ENCODE data around the gene WDR36. TPM values are rescaled to one million over a fixed set of nuclear protein-coding genes. Genes with fewer than 3 reads are reported as not detected.

The WDR36 gene
- total RNA-seq, 1 experiment from 2014 or later, result 53.6 TPM

GRCh38 chr5:111169269-111169668, 77.1 kb downstream of the WDR36 start:
- Histone ChIP-seq H3K4me2 (ENCODE audit: low read length) (no peak overlapping the region), H3K79me2 (ENCODE audit: insufficient read depth, low read length) (no peaks in the 10 kb centered on the region), H3K4me3 (replicated peaks in 1 of 2; ENCODE audit: low read depth in 1 of 2, low read length in 2 of 2) (no peak overlapping the region), H3K27ac (ENCODE audit: low read depth, low read length) (no peak overlapping the region), H3K9me2 (ENCODE audit: insufficient read depth) (no peaks in the 10 kb centered on the region), H3K4me1 (ENCODE audit: control insufficient read depth in 1 of 2, insufficient read depth in 2 of 2, low read length in 2 of 2) (no peaks in the 10 kb centered on the region), H2AFZ (ENCODE audit: low read depth, low read length, poor library complexity, severe bottlenecking) (no peak overlapping the region), H3K9ac (ENCODE audit: low read length) (no peak overlapping the region), H3K27me3 (ENCODE audit: insufficient read depth, low read length) (no peaks in the 10 kb centered on the region), H3K9me3 (ENCODE audit: control insufficient read depth in 1 of 2, insufficient read depth in 1 of 2, low read depth in 1 of 2, low read length in 2 of 2) (no peaks in the 10 kb centered on the region), H3K36me3 (ENCODE audit: control insufficient read depth in 1 of 2, insufficient read depth in 2 of 2, low read length in 2 of 2) (no peaks in the 10 kb centered on the region), H4K20me1 (ENCODE audit: insufficient read depth) (no peaks in the 10 kb centered on the region)
- ChIA-PET RAD21 (ENCODE audit: low non-redundant PET in 1 of 2, low total read pairs in 2 of 2, uncharacterized antibody in 2 of 2, unreplicated experiment in 2 of 2) (no interaction called here), POLR2A (no interaction called here), CTCF (interaction anchor here (1.8 kb wide), 1 partner anchor 108 kb away, joined by 4 read pairs; no protein-coding TSS in a partner anchor)
- BruUV-seq (replicated peaks), result no TSS peak
- intact Hi-C loops (cut with micrococcal nuclease), result no loop called here
- DNase-seq (ENCODE audit: low read depth, low spot score), result no peak
- no peak for ATAC-seq
- no peak for TF ChIP-seq REST (IDR thresholded peaks at IDR 0.05; ENCODE audit: low read depth)

- no peak overlapping the region for H3K4me2 ChIP-seq (ENCODE audit: low read length)
- ATAC-seq (no peak), DNase-seq (ENCODE audit: low read depth, low spot score) (no peak)
- no peaks in the 10 kb centered on the region for H3K27me3 ChIP-seq (ENCODE audit: insufficient read depth, low read length)
- ChIA-PET CTCF (interaction anchor here (1.8 kb wide), 1 partner anchor 107 kb away, joined by 4 read pairs; no protein-coding TSS in a partner anchor), POLR2A (no interaction called here), RAD21 (ENCODE audit: low non-redundant PET in 1 of 2, low total read pairs in 2 of 2, uncharacterized antibody in 2 of 2, unreplicated experiment in 2 of 2) (no interaction called here)
- no peak overlapping the region for H3K27ac ChIP-seq (ENCODE audit: low read depth, low read length)
- H3K36me3 ChIP-seq (ENCODE audit: control insufficient read depth in 1 of 2, insufficient read depth in 2 of 2, low read length in 2 of 2), result no peaks in the 10 kb centered on the region
- no peaks in the 10 kb centered on the region for H3K9me2 ChIP-seq (ENCODE audit: insufficient read depth)
- TF ChIP-seq CBX3 (IDR thresholded peaks at IDR 0.05; ENCODE audit: low read depth) (no peak), JUND (IDR thresholded peaks at IDR 0.05) (no peak), ZBTB33 (IDR thresholded peaks at IDR 0.05; ENCODE audit: extremely low read depth, insufficient replicate concordance, low read length) (no peak), RAD21 (IDR thresholded peaks at IDR 0.05; ENCODE audit: low read depth) (no peak), SIN3A (IDR thresholded peaks at IDR 0.05; ENCODE audit: low read depth) (no peak), POLR2A (IDR thresholded peaks at IDR 0.05; ENCODE audit: borderline replicate concordance, extremely low read depth, insufficient read depth, insufficient read length) (no peak), ELF1 (IDR thresholded peaks at IDR 0.05; ENCODE audit: borderline replicate concordance, low read depth) (no peak), MAX (IDR thresholded peaks at IDR 0.05) (no peak), CEBPB (IDR thresholded peaks at IDR 0.05; ENCODE audit: low read depth) (no peak), SRF (IDR thresholded peaks at IDR 0.05; ENCODE audit: low read depth) (no peak), EZH2 (IDR thresholded peaks at IDR 0.05) (no peak), EGR1 (IDR thresholded peaks at IDR 0.05; ENCODE audit: low read depth) (no peak), YY1 (IDR thresholded peaks at IDR 0.05; ENCODE audit: extremely low read depth, insufficient replicate concordance, low read depth, low read length) (no peak), ZNF274 (IDR thresholded peaks at IDR 0.05; ENCODE audit: low read depth, low read length) (no peak)
- no peak overlapping the region for H3K4me3 ChIP-seq (replicated peaks in 1 of 2; ENCODE audit: low read depth in 1 of 2, low read length in 2 of 2)
- no peaks in the 10 kb centered on the region for H3K79me2 ChIP-seq (ENCODE audit: insufficient read depth, low read length)
- H3K9me3 ChIP-seq (ENCODE audit: control insufficient read depth in 1 of 2, insufficient read depth in 1 of 2, low read depth in 1 of 2, low read length in 2 of 2), result no peaks in the 10 kb centered on the region
- no peaks in the 10 kb centered on the region for H3K4me1 ChIP-seq (ENCODE audit: control insufficient read depth in 1 of 2, insufficient read depth in 2 of 2, low read length in 2 of 2)
- H3K9ac ChIP-seq (ENCODE audit: low read length), result no peak overlapping the region
- H4K20me1 ChIP-seq (ENCODE audit: insufficient read depth), result no peaks in the 10 kb centered on the region
- intact Hi-C loops (cut with micrococcal nuclease), result no loop called here
- BruUV-seq (replicated peaks), result no TSS peak
- H2AFZ ChIP-seq (ENCODE audit: low read depth, low read length, poor library complexity, severe bottlenecking), result no peak overlapping the region
These were observed 78.1 kb downstream of the WDR36 start for GRCh38 chr5:111170279-111170678.
